T-cell (primary cell): ENCODE data around the gene BCL10. TPM values are rescaled to one million over a fixed set of nuclear protein-coding genes. Genes with fewer than 3 reads are reported as not detected.

Source experiments
- ATAC-seq, 4 experiments: fragments of 200-7000 bp in 3 of 4; fragments of 150-1000 bp in 1 of 4; cut with Tn5 transposase; replicated peaks in 1 of 4; 1 replicate in 3 of 4; 2 replicates in 1 of 4; pipeline ENCODE4 v1.10.0; 2021; ENCODE audit warnings: moderate library complexity in 3 of 4, mild to moderate bottlenecking in 2 of 4, moderate number of reproducible peaks in 1 of 4
- CTCF ChIA-PET, 2 donors: fragments of 300-600 bp; sonication (Branson Sonifier 250); formaldehyde crosslinking; loops; one replicate each; lab custom pipeline; 2022; ENCODE audit warnings: antibody characterized with exemption in 2 of 2; lab: Charles Lee
- POLR2A ChIA-PET, 2 donors: fragments of 300-600 bp; sonication (Branson Sonifier 250); formaldehyde crosslinking; loops; one replicate each; lab custom pipeline; 2022; ENCODE audit warnings: antibody characterized with exemption in 2 of 2; lab: Charles Lee
- DNase-seq, 35 experiments: peaks; one replicate each; pipeline versions ENCODE4 v3.0.0 to v3.0.0-alpha.2; 2013 to 2023
- H3K27ac ChIP-seq: one replicate; pipeline ENCODE4 v1.5.1; 2013; ENCODE audit warnings: low read length
- H3K27me3 ChIP-seq, 2 experiments: replicated peaks in 1 of 2; 1 replicate in 1 of 2; 2 replicates in 1 of 2; pipeline versions ENCODE4 v1.6.1 to v1.7.0; 2013; ENCODE audit warnings: low read length in 1 of 2, mixed read lengths in 1 of 2; ENCODE audit not compliant: control insufficient read depth in 2 of 2, insufficient read depth in 2 of 2; ENCODE audit errors: extremely low read depth in 1 of 2
- H3K36me3 ChIP-seq, 2 donors: 1 replicate in 1 of 2; 2 replicates in 1 of 2; pipeline versions ENCODE4 v1.6.1 to v1.7.0; 2013; ENCODE audit warnings: low read length in 1 of 2; ENCODE audit not compliant: control insufficient read depth in 2 of 2, insufficient read depth in 1 of 2; ENCODE audit errors: extremely low read depth in 1 of 2
- H3K4me1 ChIP-seq, 2 experiments: 1 replicate in 1 of 2; 2 replicates in 1 of 2; pipeline versions ENCODE4 v1.6.1 to v1.7.0; 2013; ENCODE audit warnings: low read length in 2 of 2, mixed read lengths in 1 of 2; ENCODE audit not compliant: insufficient read depth in 2 of 2, control insufficient read depth in 1 of 2; ENCODE audit errors: extremely low read depth in 1 of 2
- H3K4me3 ChIP-seq, 2 donors: 1 replicate in 1 of 2; 2 replicates in 1 of 2; pipeline versions ENCODE4 v1.5.1 to v1.7.0; 2013; ENCODE audit warnings: mild to moderate bottlenecking in 2 of 2, low read length in 1 of 2, moderate library complexity in 1 of 2; ENCODE audit not compliant: control insufficient read depth in 1 of 2; ENCODE audit errors: extremely low read depth in 1 of 2
- H3K9me3 ChIP-seq: 2 replicates; pipeline ENCODE4 v1.7.0; 2013
- H3K27ac Mint-ChIP-seq, 2 donors: one replicate each; pipeline ENCODE4 v1.8.0; 2020 to 2021; ENCODE audit warnings: mild to moderate bottlenecking in 2 of 2, mixed read lengths in 2 of 2
- H3K27me3 Mint-ChIP-seq, 2 donors: one replicate each; pipeline ENCODE4 v1.8.0; 2021 to 2022; ENCODE audit warnings: mixed read lengths in 2 of 2
- H3K36me3 Mint-ChIP-seq: one replicate; pipeline ENCODE4 v1.8.0; 2021; ENCODE audit warnings: mixed read lengths
- H3K4me1 Mint-ChIP-seq, 3 donors: one replicate each; pipeline ENCODE4 v1.8.0; 2020 to 2022; ENCODE audit warnings: mixed read lengths in 3 of 3, mild to moderate bottlenecking in 1 of 3
- H3K4me3 Mint-ChIP-seq, 3 donors: one replicate each; pipeline ENCODE4 v1.8.0; 2020 to 2022; ENCODE audit warnings: mild to moderate bottlenecking in 3 of 3, mixed read lengths in 3 of 3, moderate library complexity in 3 of 3
- H3K9me3 Mint-ChIP-seq, 3 donors: one replicate each; pipeline ENCODE4 v1.8.0; 2020 to 2022; ENCODE audit warnings: mixed read lengths in 3 of 3
- WGBS: methylation state at CpG from one replicate; pipeline ENCODE4 v1.1.5; 2013; ENCODE audit warnings: missing lambda C conversion rate; ENCODE audit not compliant: insufficient coverage; 5-methylcytosine and 5-hydroxymethylcytosine counted together
- total RNA-seq, 35 experiments: library from RNA in 6 of 35; stranded (reverse) in 6 of 35; fragments of 120-200 nt in 1 of 35; gene quantifications; one replicate each; pipeline versions ENCODE4 v1.2.1 to v1.2.4 and lab custom pipeline; 2013 to 2026

BCL10 gene
- total RNA-seq: 10 to 100 TPM; 25.8 to 40.0 (median 28.0) TPM
- total RNA-seq (2013): 37.9 TPM
- 43.0 to 99.6 (median 58.4) reads per million in 29 experiments for total RNA-seq (lab: John Stamatoyannopoulos, UW)

GRCh38 chr1:85276215-85276977 lies at the start of gene BCL10:
BCL10 (minus strand) TSS chr1:85276632; CDS start chr1:85276352, 280 bp downstream.
- ATAC-seq (peak; percentile 96 to 99 (median 98)), DNase-seq (peak; percentile 94 to 99 (median 97))
- H3K4me3 Mint-ChIP-seq: peak within 1 kb of the TSS; percentile 83 to 88 (median 86)
- Histone ChIP-seq H3K4me3 (peak within 1 kb of the TSS; percentile 68 to 100), H3K9me3 (no peaks in the 10 kb centered on the region), H3K27me3 (no peaks in the 10 kb centered on the region), H3K36me3 (peaks cover 2 to 11% of the 10 kb centered on the region in 2 donors), H3K27ac (peak within 1 kb of the TSS; percentile 87), H3K4me1 (peaks cover 10 to 14% of the 10 kb centered on the region in 2 experiments)
- ChIA-PET POLR2A (interaction anchor here (0.5 to 2.4 kb wide), 16 partner anchors 12 to 1805 kb away, joined by 3 to 24 read pairs (median 4); partner anchors contain the start of genes C1orf52 (in 2 of the 2), CTBS (in 1 of the 2), GNG5 (in 1 of the 2) and SPATA1 (in 1 of the 2)), CTCF (interaction anchor here (0.5 to 4.4 kb wide), 16 partner anchors 13 to 1140 kb away, joined by 3 to 65 read pairs (median 5); partner anchors contain the start of gene C1orf52 (in 2 of the 2))
- H3K4me1 Mint-ChIP-seq: peaks cover 49 to 62% (median 58%) of the 10 kb centered on the region in 3 donors
- H3K27me3 Mint-ChIP-seq: no peaks in the 10 kb centered on the region
- H3K36me3 Mint-ChIP-seq: peaks cover 11% of the 10 kb centered on the region
- no peaks in the 10 kb centered on the region for H3K9me3 Mint-ChIP-seq
- 0% methylated on average over 75 of the region's 78 CpGs for WGBS
- H3K27ac Mint-ChIP-seq: peak within 1 kb of the TSS; percentile 86 to 94

GRCh38 chr1:85325920-85326319 lies 49.5 kb upstream of the BCL10 start:
- Mint-ChIP-seq H3K9me3 (no peaks in the 10 kb centered on the region), H3K4me1 (no peaks in the 10 kb centered on the region), H3K27ac (no peak overlapping the region), H3K27me3 (peaks cover 0 to 9% of the 10 kb centered on the region in 2 donors), H3K36me3 (no peaks in the 10 kb centered on the region), H3K4me3 (no peak overlapping the region)
- ChIA-PET CTCF (no interaction called here), POLR2A (no interaction called here)
- H3K36me3 ChIP-seq: no peaks in the 10 kb centered on the region
- H3K27me3 ChIP-seq: no peaks in the 10 kb centered on the region
- H3K27ac ChIP-seq: no peak overlapping the region
- no peak overlapping the region for H3K4me3 ChIP-seq
- DNase-seq (no peak), ATAC-seq (no peak)
- H3K4me1 ChIP-seq: no peaks in the 10 kb centered on the region
- no peaks in the 10 kb centered on the region for H3K9me3 ChIP-seq

GRCh38 chr1:85323770-85324169 lies 47.3 kb upstream of the BCL10 start:
- no peak overlapping the region for H3K4me3 Mint-ChIP-seq
- no peaks in the 10 kb centered on the region for H3K9me3 Mint-ChIP-seq
- Histone ChIP-seq H3K4me1 (no peaks in the 10 kb centered on the region), H3K27ac (no peak overlapping the region), H3K36me3 (no peaks in the 10 kb centered on the region), H3K9me3 (no peaks in the 10 kb centered on the region), H3K4me3 (no peak overlapping the region), H3K27me3 (peaks cover 2% of the 10 kb centered on the region in 2 experiments)
- ATAC-seq: no peak
- ChIA-PET CTCF (no interaction called here), POLR2A (no interaction called here)
- H3K4me1 Mint-ChIP-seq: peaks cover 0 to 2% (median 0%) of the 10 kb centered on the region in 3 donors
- no peak overlapping the region for H3K27ac Mint-ChIP-seq
- WGBS: 72% methylated on average over 2 of the region's 5 CpGs
- no peaks in the 10 kb centered on the region for H3K36me3 Mint-ChIP-seq
- DNase-seq: no peak
- peaks cover 12 to 21% of the 10 kb centered on the region in 2 donors for H3K27me3 Mint-ChIP-seq

GRCh38 chr1:85322655-85323054 lies 46.2 kb upstream of the BCL10 start:
- Histone ChIP-seq H3K4me3 (no peak overlapping the region), H3K4me1 (no peaks in the 10 kb centered on the region), H3K27me3 (peaks cover 2% of the 10 kb centered on the region in 2 experiments), H3K36me3 (no peaks in the 10 kb centered on the region), H3K27ac (no peak overlapping the region), H3K9me3 (no peaks in the 10 kb centered on the region)
- Mint-ChIP-seq H3K27me3 (peaks cover 16 to 22% of the 10 kb centered on the region in 2 donors), H3K27ac (no peak overlapping the region), H3K4me3 (no peak overlapping the region), H3K4me1 (peaks cover 0 to 2% (median 0%) of the 10 kb centered on the region in 3 donors), H3K9me3 (no peaks in the 10 kb centered on the region), H3K36me3 (no peaks in the 10 kb centered on the region)
- ATAC-seq (no peak), DNase-seq (no peak)
- POLR2A ChIA-PET: no interaction called here
- 100% methylated on average over 2 of the region's 2 CpGs for WGBS
- CTCF ChIA-PET: interaction anchor here in 1 of 2 donors (0.6 kb wide), 1 partner anchor 418 kb away, joined by 4 read pairs; no protein-coding TSS in a partner anchor

- H3K9me3 Mint-ChIP-seq: no peaks in the 10 kb centered on the region
- Histone ChIP-seq H3K27me3 (peaks cover 2 to 5% of the 10 kb centered on the region in 2 experiments), H3K27ac (no peak overlapping the region), H3K4me3 (no peak overlapping the region), H3K4me1 (no peaks in the 10 kb centered on the region), H3K9me3 (no peaks in the 10 kb centered on the region), H3K36me3 (no peaks in the 10 kb centered on the region)
- H3K27me3 Mint-ChIP-seq: peaks cover 20 to 29% of the 10 kb centered on the region in 2 donors
- H3K27ac Mint-ChIP-seq: no peak overlapping the region
- DNase-seq: no peak
- CTCF ChIA-PET: interaction anchor here in 1 of 2 donors (0.6 kb wide), 1 partner anchor 42 kb away, joined by 3 read pairs; no protein-coding TSS in a partner anchor
- no peak overlapping the region for H3K4me3 Mint-ChIP-seq
- WGBS: 100% methylated on average over 1 of the region's 7 CpGs
- POLR2A ChIA-PET: interaction anchor here (0.6 to 0.7 kb wide), 3 partner anchors 582 to 1046 kb away, joined by 4 to 8 read pairs (median 6); no protein-coding TSS in a partner anchor
- H3K4me1 Mint-ChIP-seq: peaks cover 0 to 2% (median 0%) of the 10 kb centered on the region in 3 donors
- no peaks in the 10 kb centered on the region for H3K36me3 Mint-ChIP-seq
- ATAC-seq: no peak
These were observed 45.0 kb upstream of the BCL10 start for GRCh38 chr1:85321237-85321964.
